Cardiac muscle cell (in vitro differentiated cells and primary cell): ENCODE results near the gene ANO10. TPM values are rescaled to one million over a fixed set of nuclear protein-coding genes. Genes with fewer than 3 reads are reported as not detected.
"Not testable (repeated sequence)": the region's sequence is repeated elsewhere in the genome, so short reads cannot be mapped to it uniquely, and the experiment has no call there.

ENCODE experiments used
- DNase-seq, 2 donors: peaks; one replicate each; pipeline versions ENCODE4 v3.0.0 to v3.0.0-alpha.2; 2010 to 2017; ENCODE audit warnings: low read depth in 1 of 2, low spot score in 1 of 2
- H3K27ac ChIP-seq: fragments of 200-600 bp; sonication (generic); 2 replicates; pipeline ENCODE4 v1.5.1; 2016
- H3K27me3 ChIP-seq: fragments of 200-600 bp; sonication (generic); 2 replicates; pipeline ENCODE4 v1.6.0; 2016; ENCODE audit warnings: control low read depth
- H3K36me3 ChIP-seq: fragments of 200-600 bp; sonication (generic); 2 replicates; pipeline ENCODE4 v1.5.1; 2016; ENCODE audit warnings: control low read depth
- H3K4me1 ChIP-seq: fragments of 200-600 bp; sonication (generic); 2 replicates; pipeline ENCODE4 v1.8.1; 2017; ENCODE audit warnings: low read depth, mild to moderate bottlenecking, mixed run types
- H3K4me3 ChIP-seq: fragments of 200-600 bp; sonication (generic); 2 replicates; pipeline ENCODE4 v1.5.1; 2016; ENCODE audit warnings: mild to moderate bottlenecking
- H3K9me3 ChIP-seq: fragments of 200-600 bp; sonication (generic); 2 replicates; pipeline ENCODE4 v1.5.1; 2017; ENCODE audit warnings: low read depth, mild to moderate bottlenecking, control low read depth
- polyA plus RNA-seq: library from polyadenylated mRNA; unstranded; fragments of >200 nt; fragmentation: Nextera tagmentation; extraction: Ambion mirVana; gene quantifications from 2 replicates; pipeline ENCODE4 v1.2.1, GENCODE V29; 2016
- total RNA-seq: library from RNA; depleted of rRNA; stranded (reverse); fragments of >200 nt; gene quantifications from 2 replicates; pipeline ENCODE4 v1.2.3, GENCODE V29; 2016
- TF ChIP-seq, protein P1 (sequence below): IDR thresholded peaks from 2 replicates; pipeline ENCODE4 v1.5.1; 2012; ENCODE audit warnings: low read depth, mild to moderate bottlenecking, low read length

ANO10 gene
- total and polyA plus RNA-seq, 2 experiments from 2014 or later, result 15.0 to 36.6 TPM

DNA sequence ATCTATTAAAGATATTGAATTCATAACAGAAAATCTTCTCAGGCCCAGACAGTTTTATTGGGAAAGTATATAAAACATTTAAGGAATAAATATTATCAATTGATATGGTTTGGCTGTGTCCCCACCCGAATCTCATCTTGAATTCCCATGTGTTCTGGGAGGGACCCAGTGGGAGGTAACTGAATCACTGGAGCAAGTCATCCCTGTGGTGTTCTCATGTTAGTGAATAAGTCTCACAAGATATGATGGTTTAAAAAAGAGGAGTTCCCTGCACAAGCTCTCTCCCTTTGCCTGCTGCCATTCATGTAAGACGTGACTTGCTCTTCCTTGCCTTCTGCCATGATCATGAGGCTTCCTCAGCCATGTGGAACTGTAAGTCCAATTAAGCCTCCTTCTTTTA lies 160.5 kb downstream of the ANO10 start:
- no peak for DNase-seq
- Histone ChIP-seq H3K4me3 (no peak overlapping the region), H3K4me1 (no peaks in the 10 kb centered on the region), H3K9me3 (no peaks in the 10 kb centered on the region), H3K27ac (no peak overlapping the region), H3K27me3 (no peaks in the 10 kb centered on the region), H3K36me3 (no peaks in the 10 kb centered on the region)
- TF ChIP-seq, protein P1, sequence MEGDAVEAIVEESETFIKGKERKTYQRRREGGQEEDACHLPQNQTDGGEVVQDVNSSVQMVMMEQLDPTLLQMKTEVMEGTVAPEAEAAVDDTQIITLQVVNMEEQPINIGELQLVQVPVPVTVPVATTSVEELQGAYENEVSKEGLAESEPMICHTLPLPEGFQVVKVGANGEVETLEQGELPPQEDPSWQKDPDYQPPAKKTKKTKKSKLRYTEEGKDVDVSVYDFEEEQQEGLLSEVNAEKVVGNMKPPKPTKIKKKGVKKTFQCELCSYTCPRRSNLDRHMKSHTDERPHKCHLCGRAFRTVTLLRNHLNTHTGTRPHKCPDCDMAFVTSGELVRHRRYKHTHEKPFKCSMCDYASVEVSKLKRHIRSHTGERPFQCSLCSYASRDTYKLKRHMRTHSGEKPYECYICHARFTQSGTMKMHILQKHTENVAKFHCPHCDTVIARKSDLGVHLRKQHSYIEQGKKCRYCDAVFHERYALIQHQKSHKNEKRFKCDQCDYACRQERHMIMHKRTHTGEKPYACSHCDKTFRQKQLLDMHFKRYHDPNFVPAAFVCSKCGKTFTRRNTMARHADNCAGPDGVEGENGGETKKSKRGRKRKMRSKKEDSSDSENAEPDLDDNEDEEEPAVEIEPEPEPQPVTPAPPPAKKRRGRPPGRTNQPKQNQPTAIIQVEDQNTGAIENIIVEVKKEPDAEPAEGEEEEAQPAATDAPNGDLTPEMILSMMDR, result no peak

DNA sequence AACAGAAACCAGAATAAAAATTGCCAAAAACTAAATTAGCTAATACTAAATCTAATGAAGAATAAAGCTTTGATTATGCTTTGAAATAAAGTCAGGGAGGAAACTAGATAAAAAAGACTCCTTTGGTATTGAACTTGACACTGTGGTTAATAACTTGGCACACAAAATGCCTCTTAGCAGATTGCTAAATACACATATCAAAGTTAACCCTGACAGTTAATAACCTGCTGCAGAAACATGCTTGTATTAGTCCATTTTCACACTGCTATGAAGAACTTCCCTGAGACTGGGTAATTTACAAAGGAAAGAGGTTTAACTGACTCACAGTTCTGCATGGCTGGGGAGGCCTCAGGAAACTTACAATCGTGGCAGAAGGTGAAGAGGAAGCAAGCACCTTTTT lies 164.8 kb downstream of the ANO10 start:
- not testable (repeated sequence) for H3K27ac ChIP-seq, H3K9me3 ChIP-seq

DNA sequence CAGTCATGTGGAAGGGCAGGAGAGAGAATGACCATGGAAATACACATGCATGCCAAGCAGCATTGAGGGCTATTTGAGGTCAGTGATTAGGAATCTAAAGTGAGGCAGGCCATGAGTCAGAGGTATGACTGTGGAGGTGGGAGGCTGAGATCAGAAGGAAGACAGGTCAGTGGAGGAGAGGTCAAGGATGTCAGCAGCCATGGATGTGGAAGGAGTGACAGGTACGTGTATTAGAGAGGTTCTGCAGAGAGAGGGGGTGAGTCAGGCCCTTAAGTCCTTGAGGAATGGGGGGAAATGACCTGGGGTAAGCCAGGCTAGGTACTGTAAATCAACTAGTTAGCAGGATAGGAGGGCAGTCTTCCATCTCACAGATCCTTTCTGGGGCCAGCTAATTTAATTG lies 166.6 kb downstream of the ANO10 start:
- TF ChIP-seq, protein P1, result no peak
- peak; percentile 5 to 19 for DNase-seq
- Histone ChIP-seq H3K4me1 (no peaks in the 10 kb centered on the region), H3K27me3 (no peaks in the 10 kb centered on the region), H3K36me3 (no peaks in the 10 kb centered on the region), H3K27ac (no peak overlapping the region), H3K9me3 (no peaks in the 10 kb centered on the region), H3K4me3 (no peak overlapping the region)

More for the DNA sequence above, 164.8 kb downstream of the ANO10 start:
- not testable (repeated sequence) for H3K4me3 ChIP-seq, DNase-seq, H3K4me1 ChIP-seq, H3K36me3 ChIP-seq, H3K27me3 ChIP-seq

DNA sequence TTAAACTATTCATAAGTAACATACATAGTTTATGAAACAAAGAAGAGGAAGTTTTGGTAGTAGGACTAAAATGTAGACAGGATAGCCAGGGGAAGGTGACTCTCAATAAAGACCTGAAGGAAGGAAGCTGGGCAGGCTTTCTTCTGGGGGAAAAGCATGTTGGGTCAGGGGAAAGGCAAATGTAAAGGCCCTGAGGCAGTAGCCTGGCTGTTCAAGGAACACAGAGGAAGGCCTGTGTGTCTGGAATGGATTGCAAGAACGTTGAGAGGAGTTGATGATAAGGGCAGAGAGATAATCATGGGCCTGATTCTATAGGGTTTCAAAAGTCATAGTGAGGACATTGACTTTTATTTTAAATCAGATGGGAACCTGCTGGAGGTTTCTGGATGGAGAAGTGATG lies 167.8 kb downstream of the ANO10 start:
- Histone ChIP-seq H3K27ac (no peak overlapping the region), H3K9me3 (no peaks in the 10 kb centered on the region), H3K27me3 (no peaks in the 10 kb centered on the region), H3K4me3 (no peak overlapping the region), H3K4me1 (no peaks in the 10 kb centered on the region), H3K36me3 (no peaks in the 10 kb centered on the region)
- TF ChIP-seq, protein P1, result no peak
- DNase-seq, result no peak

DNA sequence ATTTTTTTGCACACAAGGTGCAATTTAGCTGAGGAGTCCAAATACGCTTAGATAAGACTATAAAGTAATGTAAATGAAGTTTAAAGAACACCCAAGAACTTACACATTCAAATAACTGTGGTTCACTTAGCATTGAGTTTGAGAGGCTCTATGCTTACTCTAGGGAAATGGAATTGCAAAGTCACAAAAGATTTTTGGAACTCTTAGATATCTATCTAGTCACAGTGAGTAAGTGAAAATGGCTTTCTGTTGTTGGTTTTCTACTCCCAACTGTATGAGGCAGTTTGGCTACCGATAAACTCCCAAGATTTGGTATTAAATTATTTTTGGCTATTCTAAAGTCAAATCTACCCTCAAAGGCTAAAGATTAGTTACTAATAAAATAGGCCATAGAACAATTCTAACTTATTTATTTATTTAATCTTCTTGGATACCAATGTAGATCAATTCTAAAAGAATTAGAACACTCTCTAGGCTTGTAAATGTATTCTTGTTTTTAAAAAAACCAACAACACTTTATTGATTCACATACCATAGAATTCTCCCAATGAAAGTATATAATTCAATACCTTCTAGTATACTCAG lies 170.0 kb downstream of the ANO10 start:
- no peaks in the 10 kb centered on the region for H3K27me3 ChIP-seq
- no peak for DNase-seq
- H3K9me3 ChIP-seq, result no peaks in the 10 kb centered on the region
- H3K27ac ChIP-seq, result no peak overlapping the region
- no peaks in the 10 kb centered on the region for H3K36me3 ChIP-seq
- H3K4me3 ChIP-seq, result no peak overlapping the region
- TF ChIP-seq, protein P1, result no peak
- H3K4me1 ChIP-seq, result no peaks in the 10 kb centered on the region

DNA sequence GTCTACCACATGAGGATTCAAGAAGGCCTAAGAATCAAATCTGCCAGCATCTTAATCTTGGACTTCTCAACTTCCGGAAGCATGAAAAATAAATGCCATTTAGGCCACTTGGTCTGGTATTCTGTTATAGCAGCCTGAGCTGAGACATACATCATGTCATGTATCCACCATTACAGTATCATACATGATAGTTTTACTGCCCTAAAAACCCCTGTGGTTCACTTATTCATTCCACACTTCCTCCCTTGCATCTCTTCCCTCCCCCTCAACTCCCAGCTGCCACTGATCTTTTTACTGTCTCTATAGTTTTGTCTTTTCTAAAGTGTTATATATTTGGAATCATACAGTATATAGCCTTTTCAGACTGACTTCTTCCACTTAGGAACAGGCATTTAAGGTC lies 173.7 kb downstream of the ANO10 start:
- DNase-seq, result no peak
- TF ChIP-seq, protein P1, result no peak
- Histone ChIP-seq H3K36me3 (no peaks in the 10 kb centered on the region), H3K4me3 (no peak overlapping the region), H3K27ac (no peak overlapping the region), H3K27me3 (no peaks in the 10 kb centered on the region), H3K9me3 (no peaks in the 10 kb centered on the region), H3K4me1 (peaks cover 8% of the 10 kb centered on the region)
